Middle frontal gyrus (tissue), 1 donor: ENCODE measurements around the gene OR4F3.
"Not testable (repeated sequence)": the region's sequence is repeated elsewhere in the genome, so short reads cannot be mapped to it uniquely, and the experiment has no call there.

Experiments
- DNase-seq: peaks from one replicate; pipeline ENCODE4 v3.0.0-alpha.2; 2015; ENCODE audit warnings: low spot score; ENCODE audit errors: extremely low spot score

OR4F3 gene

GRCh38 chr5:181366968-181367367 lies at the start of gene OR4F3:
TSS of gene OR4F3 (plus strand) at chr5:181367268.
- DNase-seq: not testable (repeated sequence)
